IMR-90 (cell line): ENCODE data around the gene PSG2. TPM values are rescaled to one million over a fixed set of nuclear protein-coding genes. Genes with fewer than 3 reads are reported as not detected.
"Not testable (repeated sequence)": the region's sequence is repeated elsewhere in the genome, so short reads cannot be mapped to it uniquely, and the experiment has no call there.

Experiments used
- ATAC-seq: fragments of 200-7000 bp; cut with Tn5 transposase; 2 replicates; pipeline ENCODE4 v1.9.1; 2020; ENCODE audit warnings: low read depth, mild to moderate bottlenecking, moderate library complexity
- BruUV-seq: library from RNA; stranded (reverse); fragments of 400-500 nt; replicated peaks from 2 replicates; lab custom pipeline; 2021; lab: Mats Ljungman, UMichigan
- CTCF ChIA-PET: fragments of 300-600 bp; formaldehyde crosslinking; extraction: SDS; loops from one replicate; lab custom pipeline; 2021; ENCODE audit warnings: antibody characterized with exemption; lab: Yijun Ruan, JAX
- POLR2A ChIA-PET: fragments of 300-600 bp; sonication (Branson Sonifier 250); formaldehyde crosslinking; loops from one replicate; lab custom pipeline; 2022; ENCODE audit warnings: antibody characterized with exemption; ENCODE audit not compliant: unreplicated experiment; lab: Charles Lee
- DNase-seq: peaks from one replicate; pipeline ENCODE4 v3.0.0; 2013
- H2AFZ ChIP-seq: replicated peaks from 2 replicates; pipeline ENCODE3; 2013; ENCODE audit warnings: low read length, mild to moderate bottlenecking; ENCODE audit not compliant: poor library complexity
- H2AK5ac ChIP-seq: 2 replicates; pipeline ENCODE4 v1.6.1; 2013; ENCODE audit warnings: low read depth, low read length, inconsistent platforms
- H2AK9ac ChIP-seq: replicated peaks from 2 replicates; pipeline ENCODE3; 2013; ENCODE audit warnings: mild to moderate bottlenecking, low read depth, low read length, moderate library complexity; ENCODE audit not compliant: poor library complexity
- H2BK120ac ChIP-seq: 2 replicates; pipeline ENCODE4 v1.6.1; 2013; ENCODE audit warnings: low read depth, low read length, inconsistent platforms
- H2BK15ac ChIP-seq: 3 replicates; pipeline ENCODE4 v1.6.1; 2013; ENCODE audit warnings: low read depth, low read length, inconsistent platforms
- H2BK20ac ChIP-seq: 2 replicates; pipeline ENCODE4 v1.6.1; 2013; ENCODE audit warnings: low read depth, mild to moderate bottlenecking, inconsistent platforms, low read length, moderate library complexity
- H2BK5ac ChIP-seq: 2 replicates; pipeline ENCODE4 v1.6.1; 2013; ENCODE audit warnings: mild to moderate bottlenecking, low read depth, low read length, inconsistent platforms; ENCODE audit not compliant: poor library complexity, severe bottlenecking
- H3K14ac ChIP-seq: replicated peaks from 2 replicates; pipeline ENCODE4 v1.6.1; 2013; ENCODE audit warnings: low read depth, low read length, inconsistent platforms
- H3K18ac ChIP-seq: 2 replicates; pipeline ENCODE4 v1.6.1; 2013; ENCODE audit warnings: low read depth, low read length, control low read depth
- H3K23ac ChIP-seq: 2 replicates; pipeline ENCODE4 v1.6.1; 2013; ENCODE audit warnings: low read depth, low read length, inconsistent platforms
- H3K27ac ChIP-seq: 2 replicates; pipeline ENCODE4 v1.5.1; 2013; ENCODE audit warnings: mild to moderate bottlenecking, control low read depth, low read length; ENCODE audit not compliant: insufficient read depth
- H3K27me3 ChIP-seq: 2 replicates; pipeline ENCODE4 v1.6.1; 2013; ENCODE audit warnings: low read length; ENCODE audit not compliant: control insufficient read depth, insufficient read depth
- H3K36me3 ChIP-seq: 2 replicates; pipeline ENCODE4 v1.6.1; 2013; ENCODE audit warnings: low read length, mixed read lengths; ENCODE audit not compliant: control insufficient read depth, insufficient read depth
- H3K4ac ChIP-seq: 2 replicates; pipeline ENCODE4 v1.6.1; 2013; ENCODE audit warnings: low read depth, low read length, inconsistent platforms
- H3K4me1 ChIP-seq: 2 replicates; pipeline ENCODE4 v1.6.1; 2013; ENCODE audit warnings: low read length, mixed read lengths; ENCODE audit not compliant: control insufficient read depth, insufficient read depth
- H3K4me2 ChIP-seq: 2 replicates; pipeline ENCODE4 v1.6.1; 2013; ENCODE audit warnings: low read depth, mild to moderate bottlenecking, control low read depth, low read length, moderate library complexity
- H3K4me3 ChIP-seq: 2 replicates; pipeline ENCODE4 v1.5.1; 2013; ENCODE audit warnings: low read depth, mild to moderate bottlenecking, control low read depth, low read length, moderate library complexity; ENCODE audit not compliant: insufficient read depth
- H3K56ac ChIP-seq: 2 replicates; pipeline ENCODE4 v1.6.1; 2013; ENCODE audit warnings: low read length, inconsistent platforms; ENCODE audit not compliant: insufficient read depth; ENCODE audit errors: extremely low read depth
- H3K79me1 ChIP-seq, 2 experiments: 2 replicates each; pipeline ENCODE4 v1.6.1; 2013; ENCODE audit warnings: low read length in 2 of 2, inconsistent platforms in 1 of 2, low read depth in 1 of 2
- H3K9ac ChIP-seq: 2 replicates; pipeline ENCODE4 v1.6.1; 2013; ENCODE audit warnings: low read depth, low read length, control low read depth
- H3K9me1 ChIP-seq: 2 replicates; pipeline ENCODE4 v1.6.1; 2013; ENCODE audit warnings: low read length, inconsistent platforms; ENCODE audit not compliant: insufficient read depth
- H3K9me3 ChIP-seq: 2 replicates; pipeline ENCODE4 v1.6.1; 2013; ENCODE audit warnings: low read length; ENCODE audit not compliant: control insufficient read depth, insufficient read depth
- H4K20me1 ChIP-seq: 2 replicates; pipeline ENCODE4 v1.6.1; 2013; ENCODE audit warnings: low read length, inconsistent platforms; ENCODE audit not compliant: insufficient read depth
- H4K5ac ChIP-seq: 2 replicates; pipeline ENCODE4 v1.6.1; 2013; ENCODE audit warnings: mild to moderate bottlenecking, low read depth, low read length, control low read depth
- H4K8ac ChIP-seq, 2 experiments: 2 replicates each; pipeline ENCODE4 v1.6.1; 2013; ENCODE audit warnings: low read depth in 2 of 2, low read length in 2 of 2, control low read depth in 1 of 2, inconsistent platforms in 1 of 2
- H4K91ac ChIP-seq: 2 replicates; pipeline ENCODE4 v1.6.1; 2013; ENCODE audit warnings: low read depth, low read length, inconsistent platforms; ENCODE audit not compliant: insufficient read depth
- CTCF ChIP-seq: conservative IDR thresholded peaks from 2 replicates; pipeline ENCODE4 v1.5.1; 2012; ENCODE audit warnings: mild to moderate bottlenecking, low read depth, low read length, improper control_type of control experiment
- dilution Hi-C: fragments of 300-500 bp; cut with HindIII; formaldehyde crosslinking; loops from one replicate; pipeline ENCODE4 v1.14.3; 2018; ENCODE audit warnings: low sequenced_read_pairs; ENCODE audit not compliant: unreplicated experiment
- in situ Hi-C: fragments of 300-500 bp; cut with MboI; formaldehyde crosslinking; loops from 3 replicates; pipeline ENCODE4 v1.14.3; 2019; ENCODE audit warnings: low sequenced_read_pairs, inconsistent platforms, mixed read lengths
- intact Hi-C: fragments of 100-400 bp; cut with micrococcal nuclease; formaldehyde crosslinking; loops from 2 replicates; pipeline ENCODE4 v1.10.0; 2022
- polyA plus RNA-seq, 3 experiments: library from polyadenylated mRNA; depleted of rRNA; stranded (reverse); fragments of >200 nt; gene quantifications; 2 replicates each; pipeline ENCODE4 v1.2.3, GENCODE V29; 2012; ENCODE audit warnings: low replicate concordance in 1 of 3
- total RNA-seq: library from RNA; depleted of rRNA; stranded (reverse); fragments of >200 nt; gene quantifications from 2 replicates; pipeline ENCODE4 v1.2.3, GENCODE V29; 2012; rRNA removed

PSG2 gene
- total and polyA plus RNA-seq, 2 of the 4 experiments (the other 2 are of a cell fraction): 0.18 to 0.31 TPM

GRCh38 chr19:43019588-43019987 lies 62.9 kb downstream of the PSG2 start:
- H2AK5ac ChIP-seq, H2BK5ac ChIP-seq, CTCF ChIA-PET, H3K27me3 ChIP-seq, H3K9me3 ChIP-seq, H3K4me2 ChIP-seq, H3K36me3 ChIP-seq, intact Hi-C loops, POLR2A ChIA-PET, H2BK15ac ChIP-seq, H2BK20ac ChIP-seq, DNase-seq, BruUV-seq, H3K27ac ChIP-seq, H3K18ac ChIP-seq, in situ Hi-C loops, H3K23ac ChIP-seq, H3K9me1 ChIP-seq, H3K4me1 ChIP-seq, H3K56ac ChIP-seq, H4K8ac ChIP-seq, H3K14ac ChIP-seq, ATAC-seq, H4K5ac ChIP-seq, H2AK9ac ChIP-seq, H4K20me1 ChIP-seq, H3K79me1 ChIP-seq, H3K4me3 ChIP-seq, dilution Hi-C loops, H3K9ac ChIP-seq, H2AFZ ChIP-seq: not testable (repeated sequence)
- Histone ChIP-seq H4K91ac (peak overlapping the region; percentile 21; the same call in 1 of the 2 replicates), H2BK120ac (0 out of 2 replicates have a peak overlapping the region, but pooled peaks have one; percentile 19), H3K4ac (peak overlapping the region; percentile 19; the same call in 1 of the 2 replicates)
- 0 out of 2 replicates have a peak, but pooled peaks have one; percentile 1 for TF ChIP-seq CTCF

Other genes starting within 250 kb of the PSG2 start
- gene PSG1, start 203.0 kb downstream of the PSG2 start, total RNA-seq: 0.90 and 1.1 TPM in 2 replicates
- 2.5 and 2.7 TPM in 2 replicates for gene PSG1, start 203.0 kb downstream of the PSG2 start, polyA plus RNA-seq (2012; rRNA removed)
- gene PSG6, start 164.8 kb downstream of the PSG2 start, total RNA-seq: 0.18 TPM in 1 of 2 replicates, not detected in the other
- gene PSG6, start 164.8 kb downstream of the PSG2 start, polyA plus RNA-seq (2012; rRNA removed): 0.07 TPM in 1 of 2 replicates, not detected in the other
- gene PSG7, start 145.5 kb downstream of the PSG2 start, total RNA-seq: under 0.01 and 0.28 TPM in 2 replicates
- 0.24 and 0.26 TPM in 2 replicates for gene PSG7, start 145.5 kb downstream of the PSG2 start, polyA plus RNA-seq (2012; rRNA removed)
- 0.18 and 0.28 TPM in 2 replicates for gene PSG11, start 56.2 kb downstream of the PSG2 start, total RNA-seq
- 0.07 and 0.23 TPM in 2 replicates for gene PSG11, start 56.2 kb downstream of the PSG2 start, polyA plus RNA-seq (2012; rRNA removed)
- gene PSG5, start 103.8 kb upstream of the PSG2 start, total RNA-seq: 38.6 and 50.7 TPM in 2 replicates
- 75.9 and 84.8 TPM in 2 replicates for gene PSG5, start 103.8 kb upstream of the PSG2 start, polyA plus RNA-seq (2012; rRNA removed)
- 87.5 and 106 TPM in 2 replicates for gene PSG4, start 122.9 kb upstream of the PSG2 start, total RNA-seq
- gene PSG4, start 122.9 kb upstream of the PSG2 start, polyA plus RNA-seq (2012; rRNA removed): 211 and 223 TPM in 2 replicates
- 0.28 and 0.54 TPM in 2 replicates for gene PSG9, start 186.8 kb upstream of the PSG2 start, total RNA-seq
- 1.1 TPM in 2 replicates for gene PSG9, start 186.8 kb upstream of the PSG2 start, polyA plus RNA-seq (2012; rRNA removed)